Right lung (tissue), 10 donors: ENCODE data around the gene RNF126. TPM values are rescaled to one million over a fixed set of nuclear protein-coding genes. Genes with fewer than 3 reads are reported as not detected.
"Not testable (repeated sequence)": the region's sequence is repeated elsewhere in the genome, so short reads cannot be mapped to it uniquely, and the experiment has no call there.

Source experiments
- DNase-seq, 2 donors: peaks; one replicate each; pipeline ENCODE4 v3.0.0-alpha.2; 2013
- long read RNA-seq, 8 donors: transcript quantifications; one replicate each; lab custom pipeline, GENCODE V29; 2026
- polyA plus RNA-seq, 5 donors: library from polyadenylated mRNA; unstranded; fragments of 120-200 nt; gene quantifications; one replicate each; pipeline versions ENCODE4 v1.2.1 to v1.2.3, GENCODE V29; 2013; ENCODE audit warnings: inconsistent platforms in 1 of 5, low replicate concordance in 1 of 5; ENCODE audit not compliant: insufficient read length in 5 of 5, insufficient read depth in 1 of 5

The RNF126 gene
- polyA plus RNA-seq = 10 to 100 TPM; 13.8 to 33.6 (median 19.8) TPM
- long read RNA-seq, donor 1, transcript RNF126-201 (9 exons, 1,694 nt) = major isoform, 14 of 18 reads
- long read RNA-seq, donor 1, partial matches to known transcripts = 0 of 18 reads
- long read RNA-seq, donor 1, other reads (novel, unspliced or antisense) = 0 of 18 reads
- long read RNA-seq, donor 2, transcript RNF126-201 (9 exons, 1,694 nt) = major isoform, 8 of 9 reads
- long read RNA-seq, donor 2, partial matches to known transcripts = 0 of 9 reads
- long read RNA-seq, donor 2, other reads (novel, unspliced or antisense) = 0 of 9 reads
- long read RNA-seq, donor 3, transcript RNF126-201 (9 exons, 1,694 nt) = major isoform, 7 of 10 reads
- long read RNA-seq, donor 3, partial matches to known transcripts = 0 of 10 reads
- long read RNA-seq, donor 3, other reads (novel, unspliced or antisense) = 0 of 10 reads
- long read RNA-seq, donor 4, transcript RNF126-201 (9 exons, 1,694 nt) = major isoform, 6 of 7 reads
- long read RNA-seq, donor 4, partial matches to known transcripts = 0 of 7 reads
- long read RNA-seq, donor 4, other reads (novel, unspliced or antisense) = 0 of 7 reads
- long read RNA-seq, donor 5, transcript RNF126-201 (9 exons, 1,694 nt) = major isoform, 16 of 20 reads
- long read RNA-seq, donor 5, partial matches to known transcripts = 0 of 20 reads
- long read RNA-seq, donor 5, other reads (novel, unspliced or antisense) = 0 of 20 reads
- long read RNA-seq, donor 6, transcript RNF126-201 (9 exons, 1,694 nt) = major isoform, 8 of 19 reads
- long read RNA-seq, donor 6, partial matches to known transcripts = 9 of 19 reads
- long read RNA-seq, donor 6, other reads (novel, unspliced or antisense) = 0 of 19 reads
- long read RNA-seq, donor 7, transcript RNF126-201 (9 exons, 1,694 nt) = major isoform, 11 of 14 reads
- long read RNA-seq, donor 7, partial matches to known transcripts = 0 of 14 reads
- long read RNA-seq, donor 7, other reads (novel, unspliced or antisense) = 0 of 14 reads
- long read RNA-seq, donor 8, partial matches to known transcripts = 0 of 5 reads
- long read RNA-seq, donor 8, other reads (novel, unspliced or antisense) = 0 of 5 reads

- DNase-seq = peak; percentile 87 to 89
These were observed at the start of gene RNF126 for GRCh38 chr19:662962-663681. TSS of gene RNF126 (minus strand) at chr19:663214. CDS start at chr19:663121, 93 bp downstream.

DNA sequence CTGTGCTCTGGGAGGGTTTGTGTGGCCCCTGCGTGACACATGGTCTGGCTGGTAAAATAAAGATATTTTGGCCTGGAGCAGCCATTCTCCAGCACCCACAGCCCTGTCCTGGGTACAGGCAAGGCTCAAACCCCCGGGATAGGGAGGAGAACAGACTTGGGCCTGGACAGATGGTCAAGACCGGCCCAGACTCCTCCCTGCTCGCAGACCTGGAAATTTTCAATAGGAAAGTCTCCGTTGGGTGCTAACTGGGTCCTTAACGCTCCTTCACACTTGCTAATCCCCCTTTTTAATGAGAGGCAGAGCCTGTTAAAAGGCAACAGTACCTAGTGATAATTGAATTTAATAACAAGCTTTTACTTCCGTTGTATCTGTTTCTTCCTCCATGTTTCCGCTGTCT is 48.2 kb upstream of the RNF126 start:
- DNase-seq = no peak

DNA sequence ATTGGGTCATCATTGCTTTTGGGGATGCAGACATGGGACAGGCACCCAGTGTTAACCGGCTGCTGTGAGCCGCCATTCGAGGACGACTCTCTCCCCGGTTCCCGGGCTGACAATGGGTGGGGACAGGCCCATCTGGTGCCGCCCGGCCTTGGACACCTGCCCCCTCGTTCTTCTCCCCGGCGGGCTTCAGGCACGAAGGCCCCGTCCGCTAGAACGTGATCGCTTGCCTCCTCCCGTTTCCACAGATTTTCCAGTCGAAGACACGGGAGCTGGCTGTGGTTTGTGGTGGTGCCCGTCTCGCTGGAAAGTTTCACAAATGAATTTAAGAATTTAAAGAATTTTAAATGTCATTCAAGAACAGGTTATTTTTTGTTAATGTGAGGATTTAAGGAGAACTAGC is 47.8 kb upstream of the RNF126 start:
- no peak for DNase-seq

GRCh38 chr19:709965-710571 is 47.1 kb upstream of the RNF126 start:
- DNase-seq = no peak

DNA sequence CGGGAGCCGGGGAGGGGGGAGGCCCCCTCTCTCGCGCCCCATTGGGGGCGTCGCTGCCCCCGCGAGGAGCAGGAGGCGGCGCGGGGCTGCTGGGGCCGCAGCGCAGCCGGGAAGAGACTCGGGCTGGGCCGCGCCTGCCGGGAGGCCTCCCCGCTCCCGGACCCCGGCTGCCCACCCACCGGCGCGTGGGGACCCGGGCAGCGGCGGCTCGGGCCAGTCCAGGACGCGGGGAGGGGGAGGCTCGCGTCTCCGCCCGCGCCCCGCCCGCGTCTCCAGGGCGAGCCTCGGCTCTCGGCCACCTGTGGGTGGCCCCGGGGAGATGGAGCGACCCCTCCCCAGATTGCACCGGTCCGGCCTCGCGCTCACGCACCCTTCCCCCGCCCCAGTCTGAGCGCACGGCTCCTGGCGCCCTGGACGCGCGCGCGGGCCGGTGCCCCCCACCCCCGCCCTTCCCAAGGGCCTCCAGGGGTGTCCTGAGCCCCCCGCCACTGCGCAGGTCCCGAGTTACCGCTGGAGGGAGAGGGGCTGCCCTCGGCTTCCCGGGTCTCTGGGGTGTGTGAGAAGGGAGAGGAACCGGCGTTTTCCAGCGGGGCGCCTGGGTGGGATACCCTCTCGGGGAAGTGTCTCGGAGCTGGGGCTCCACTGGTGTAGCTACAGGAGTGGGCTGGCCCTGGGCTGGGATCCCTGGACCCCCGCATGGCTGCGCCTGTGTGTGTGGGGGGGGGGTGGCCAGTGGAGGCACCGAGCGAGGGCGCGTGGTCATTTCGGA is 46.4 kb upstream of the RNF126 start:
- DNase-seq = no peak

GRCh38 chr19:708154-709143 is 45.4 kb upstream of the RNF126 start, which contains the start of gene PALM:
TSS of gene PALM (plus strand) at chr19:708935. CDS start at chr19:709147, 212 bp downstream.
- DNase-seq = no peak

DNA sequence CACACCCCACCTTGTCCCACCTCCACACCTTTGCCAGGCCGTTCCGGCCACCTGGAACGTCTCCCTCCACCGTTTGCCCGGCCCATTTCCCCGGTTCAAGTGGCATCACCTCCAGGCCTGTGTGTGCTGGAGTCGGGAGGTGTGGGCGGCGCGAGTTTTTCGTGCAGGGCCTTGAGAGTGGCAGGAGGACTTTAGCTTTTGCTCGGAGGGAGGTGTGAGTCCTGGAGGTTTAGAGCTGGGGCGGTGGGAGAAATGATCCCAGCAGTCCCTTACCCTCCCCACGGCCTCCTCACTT is 41.4 kb upstream of the RNF126 start:
- DNase-seq = no peak

DNA sequence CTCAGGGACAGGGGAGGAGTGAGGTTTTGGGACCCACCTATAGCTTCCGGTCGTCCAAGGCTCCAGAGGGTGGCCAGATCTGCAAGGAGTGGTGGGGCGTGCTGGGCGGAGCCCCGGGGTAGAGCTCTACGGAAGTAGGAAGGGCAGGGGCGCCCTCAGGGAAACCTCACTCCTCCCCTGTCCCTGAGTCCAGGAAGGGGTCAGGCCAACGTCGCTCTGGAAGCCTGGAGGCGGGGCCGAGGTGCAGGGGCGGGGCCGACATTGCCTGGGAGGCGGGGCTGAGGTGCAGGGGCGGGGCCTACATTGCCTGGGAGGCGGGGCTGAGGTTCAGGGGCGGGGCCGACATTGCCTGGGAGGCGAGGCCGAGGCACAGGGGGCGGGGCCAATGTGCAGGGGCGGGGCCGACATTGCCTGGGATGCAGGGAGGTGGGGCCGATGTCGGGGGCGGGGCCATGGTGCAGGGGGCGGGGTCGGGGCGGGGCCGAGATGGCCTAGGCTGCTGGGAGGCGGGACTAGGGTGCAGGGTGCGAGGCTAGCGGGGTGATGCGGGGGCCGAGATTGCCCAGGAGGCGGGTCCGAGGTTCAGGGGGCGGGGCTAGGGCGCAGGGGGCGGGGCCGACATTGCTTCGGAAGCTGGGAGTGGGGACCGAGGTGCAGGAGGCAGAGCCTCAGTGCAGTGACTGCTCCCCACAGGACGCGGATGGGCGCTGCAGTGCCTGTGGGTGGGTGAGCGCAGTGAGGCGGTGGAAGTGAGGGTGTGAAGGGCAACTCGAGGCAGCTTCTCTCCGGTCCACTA is 40.8 kb upstream of the RNF126 start:
- no peak for DNase-seq

GRCh38 chr19:703329-703650 is 40.3 kb upstream of the RNF126 start:
- DNase-seq = no peak

DNA sequence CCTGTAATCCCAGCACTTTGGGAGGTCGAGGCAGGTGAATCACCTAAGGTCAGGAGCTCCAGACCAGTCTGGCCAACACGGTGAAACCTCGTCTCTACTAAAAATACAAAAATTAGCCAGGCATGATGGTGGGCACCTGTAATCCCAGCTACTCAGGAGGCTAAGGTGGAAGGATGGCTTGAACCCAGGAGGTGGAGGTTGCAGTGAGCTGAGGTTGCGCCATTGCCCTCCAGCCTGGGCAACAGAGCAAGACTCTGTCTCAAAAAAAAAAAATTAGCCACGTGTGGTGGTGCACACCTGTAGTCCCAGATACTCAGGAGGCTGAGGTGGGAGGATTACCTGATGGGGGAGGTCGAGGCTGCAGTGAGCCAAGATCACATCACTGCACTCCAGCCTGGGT is 39.8 kb upstream of the RNF126 start:
- not testable (repeated sequence) for DNase-seq

DNA sequence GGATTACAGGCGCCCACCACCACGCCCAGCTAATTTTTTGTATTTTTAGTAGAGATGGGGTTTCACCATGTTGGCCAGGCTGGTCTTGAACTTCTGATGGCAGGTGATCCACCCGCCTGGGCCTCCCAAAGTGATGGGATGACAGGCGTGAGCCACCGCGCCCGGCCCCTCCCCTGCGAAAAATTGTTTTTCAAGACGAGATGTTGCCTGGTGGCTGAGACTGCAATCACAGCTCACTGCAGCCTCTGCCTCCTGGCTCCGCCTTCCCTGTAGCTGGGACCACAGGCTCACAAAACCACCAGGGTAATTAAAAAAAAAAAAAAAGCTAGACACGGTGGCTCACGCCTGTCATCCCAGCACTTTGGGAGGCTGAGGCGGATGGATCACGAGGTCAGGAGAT is 36.9 kb upstream of the RNF126 start:
- DNase-seq = not testable (repeated sequence)

DNA sequence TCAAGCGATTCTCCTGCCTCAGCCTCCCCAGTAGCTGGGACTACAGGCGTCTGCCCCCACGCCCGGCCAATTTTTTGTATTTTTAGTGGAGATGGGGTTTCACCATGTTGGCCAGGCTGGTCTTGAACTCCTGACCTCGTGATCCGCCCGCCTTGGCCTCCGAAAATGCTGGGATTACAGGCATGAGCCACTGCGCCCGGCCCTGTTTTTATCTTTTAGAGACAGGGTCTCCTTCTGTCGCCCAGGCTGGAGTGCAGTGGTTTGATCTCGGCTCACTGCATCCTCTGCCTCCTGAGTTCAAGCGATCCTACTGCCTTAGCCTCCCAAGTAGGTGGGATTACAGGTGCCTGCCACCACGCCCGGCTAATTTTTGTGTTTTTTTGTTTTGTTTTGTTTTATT is 35.5 kb upstream of the RNF126 start:
- DNase-seq = not testable (repeated sequence)

GRCh38 chr19:695352-695949 is 32.4 kb upstream of the RNF126 start, which contains the start of gene PRSS57:
TSS of gene PRSS57 (minus strand) at chr19:695452. CDS start at chr19:695430, 22 bp downstream.
- no peak for DNase-seq

DNA sequence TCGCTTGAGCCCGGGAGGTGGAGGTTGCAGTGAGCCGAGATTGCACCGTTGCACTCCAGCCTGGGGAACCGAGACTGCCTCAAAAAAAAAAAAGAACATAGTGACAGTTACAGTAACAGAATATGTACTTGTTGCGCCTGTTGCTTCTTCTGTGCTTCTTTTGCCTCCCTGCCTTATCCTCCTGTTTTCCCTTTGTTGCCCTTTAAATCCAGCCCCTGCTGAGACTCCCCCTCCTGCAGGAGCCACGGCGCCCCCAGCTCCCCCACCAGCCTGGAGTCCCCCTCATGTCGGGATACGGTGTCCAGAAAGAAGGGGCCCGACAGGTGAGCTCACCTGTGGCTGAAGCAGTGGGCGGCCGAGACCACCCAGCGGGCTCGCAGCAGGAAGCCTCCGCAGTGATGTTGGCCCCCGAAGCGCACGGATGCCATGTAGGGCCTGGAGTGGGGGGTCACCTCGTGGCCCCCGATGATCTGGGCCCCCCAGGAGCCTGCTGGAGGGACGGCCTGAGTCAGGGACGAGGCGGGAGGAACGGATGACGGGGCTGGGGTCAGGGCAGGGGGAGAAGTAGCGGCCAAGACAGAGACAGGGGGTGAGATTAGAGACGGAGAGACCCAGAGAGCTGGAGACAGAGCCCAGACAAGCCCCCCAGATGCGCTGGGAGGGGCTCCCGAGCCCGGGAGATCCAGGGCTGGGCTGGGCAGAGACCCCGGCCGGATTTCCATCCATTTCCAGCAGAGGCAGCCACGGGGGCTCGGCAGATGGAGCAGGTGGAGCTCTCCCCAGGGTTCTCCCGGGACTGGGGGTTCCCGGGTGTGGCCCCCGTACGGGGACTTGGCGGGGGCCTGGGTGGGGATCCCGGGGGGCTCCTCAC is 31.7 kb upstream of the RNF126 start:
- no peak for DNase-seq

DNA sequence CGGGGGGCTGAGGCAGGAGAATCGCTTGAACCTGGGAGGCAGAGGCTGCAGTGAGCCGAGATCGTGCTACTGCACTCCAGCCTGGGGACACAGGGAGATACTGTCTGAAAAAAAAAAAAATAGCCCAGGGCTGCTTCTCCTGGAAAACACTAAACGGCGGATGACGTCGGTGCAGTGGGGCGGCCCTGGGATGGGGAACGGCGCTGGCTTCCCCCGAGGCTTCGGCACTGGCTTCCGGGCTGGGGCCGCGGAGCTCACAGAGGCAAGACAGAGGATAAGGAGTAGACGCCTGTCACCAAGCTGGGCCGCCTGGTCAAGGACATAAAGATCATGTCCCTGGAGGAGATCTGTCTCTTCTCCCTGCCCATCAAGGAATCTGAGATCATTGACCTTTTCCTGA is 27.2 kb upstream of the RNF126 start:
- no peak for DNase-seq

- no peak for DNase-seq
These were observed 26.0 kb upstream of the RNF126 start for GRCh38 chr19:688992-689391.

- no peak for DNase-seq
These were observed 25.2 kb upstream of the RNF126 start for GRCh38 chr19:688214-688613.
